Ascending aorta (tissue), 2 donors: ENCODE results near the gene CD200. TPM values are rescaled to one million over a fixed set of nuclear protein-coding genes. Genes with fewer than 3 reads are reported as not detected.

Experiments used
- DNase-seq, 2 donors: peaks; one replicate each; pipeline ENCODE4 v3.0.0-alpha.2; 2019; ENCODE audit warnings: low spot score in 2 of 2
- H3K27ac ChIP-seq, 2 donors: fragments of 200-600 bp; sonication (generic); one replicate each; pipeline ENCODE4 v1.5.1; 2016 to 2017; ENCODE audit warnings: mild to moderate bottlenecking in 1 of 2
- H3K27me3 ChIP-seq: fragments of 200-600 bp; sonication (generic); one replicate; pipeline ENCODE4 v1.5.1; 2017
- H3K36me3 ChIP-seq, 2 donors: fragments of 200-600 bp; sonication (generic); one replicate each; pipeline ENCODE4 v1.5.1; 2016
- H3K4me1 ChIP-seq, 2 donors: fragments of 200-600 bp; sonication (generic); one replicate each; pipeline ENCODE4 v1.5.1; 2016 to 2017; ENCODE audit warnings: mild to moderate bottlenecking in 1 of 2
- H3K4me3 ChIP-seq, 2 donors: fragments of 200-600 bp; sonication (generic); one replicate each; pipeline ENCODE4 v1.5.1; 2016 to 2017; ENCODE audit warnings: mild to moderate bottlenecking in 1 of 2
- H3K9me3 ChIP-seq, 2 donors: fragments of 200-600 bp; sonication (generic); one replicate each; pipeline ENCODE4 v1.5.1; 2016
- intact Hi-C: fragments of 100-400 bp; cut with DNase I; formaldehyde crosslinking; loops from one replicate; pipeline ENCODE4 v1.15.1; 2023
- total RNA-seq: library from RNA; depleted of rRNA; stranded (reverse); fragments of >200 nt; gene quantifications from one replicate; pipeline ENCODE4 v1.1.0, GENCODE V29; 2016
- TF ChIP-seq, protein P1 (sequence below), 3 experiments: fragments of 200-600 bp in 2 of 3; fragments of 450-650 bp in 1 of 3; sonication (generic) in 2 of 3; IDR thresholded peaks; one replicate each; pipeline ENCODE4 v1.5.1; 2016 to 2019; ENCODE audit warnings: antibody characterized with exemption in 3 of 3, mild to moderate bottlenecking in 1 of 3, moderate library complexity in 1 of 3

CD200 gene
- total RNA-seq, 1 donor from 2014 or later: 3.6 TPM

DNA sequence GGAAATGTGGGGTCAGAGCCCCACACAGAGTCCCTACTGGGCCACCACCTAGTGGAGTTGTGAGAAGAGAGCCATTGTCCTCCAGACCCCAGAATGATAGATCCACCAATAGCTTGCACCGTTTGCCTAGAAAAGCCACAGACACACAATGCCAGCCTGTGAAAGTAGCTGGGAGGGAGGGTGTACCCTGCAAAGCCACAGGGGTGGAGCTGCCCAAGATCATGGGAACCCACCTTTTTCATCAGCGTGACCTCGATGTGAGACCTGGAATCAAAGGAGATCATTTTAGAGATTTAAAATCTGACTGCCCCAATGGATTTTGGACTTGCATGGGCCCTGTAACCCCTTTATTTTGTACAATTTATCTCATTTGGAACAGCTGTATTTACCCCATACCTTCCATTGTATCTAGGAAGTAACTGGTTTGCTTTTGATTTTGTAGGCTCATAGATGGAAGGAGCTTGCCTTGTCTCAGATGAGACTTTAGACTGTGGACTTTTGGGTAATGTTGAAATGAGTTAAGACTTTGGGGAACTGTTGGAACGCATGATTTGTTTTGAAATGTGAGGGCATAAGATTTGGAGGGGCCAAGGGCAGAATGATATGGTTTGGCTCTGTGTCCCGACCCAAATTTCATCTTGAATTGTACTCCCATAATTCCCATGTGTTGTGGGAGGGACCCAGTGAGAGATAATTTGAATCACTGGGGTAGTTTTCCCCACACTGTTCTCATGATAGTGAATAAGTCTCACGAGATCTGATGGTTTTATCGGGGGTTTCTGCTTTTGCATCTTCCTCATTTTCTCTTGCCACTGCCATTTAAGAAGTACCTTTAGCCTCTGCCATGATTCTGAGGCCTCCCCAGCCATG, 49.0 kb downstream of the CD200 start:
- Histone ChIP-seq H3K4me3 (no peak overlapping the region), H3K4me1 (peaks cover 0 to 44% of the 10 kb centered on the region in 2 donors)

DNA sequence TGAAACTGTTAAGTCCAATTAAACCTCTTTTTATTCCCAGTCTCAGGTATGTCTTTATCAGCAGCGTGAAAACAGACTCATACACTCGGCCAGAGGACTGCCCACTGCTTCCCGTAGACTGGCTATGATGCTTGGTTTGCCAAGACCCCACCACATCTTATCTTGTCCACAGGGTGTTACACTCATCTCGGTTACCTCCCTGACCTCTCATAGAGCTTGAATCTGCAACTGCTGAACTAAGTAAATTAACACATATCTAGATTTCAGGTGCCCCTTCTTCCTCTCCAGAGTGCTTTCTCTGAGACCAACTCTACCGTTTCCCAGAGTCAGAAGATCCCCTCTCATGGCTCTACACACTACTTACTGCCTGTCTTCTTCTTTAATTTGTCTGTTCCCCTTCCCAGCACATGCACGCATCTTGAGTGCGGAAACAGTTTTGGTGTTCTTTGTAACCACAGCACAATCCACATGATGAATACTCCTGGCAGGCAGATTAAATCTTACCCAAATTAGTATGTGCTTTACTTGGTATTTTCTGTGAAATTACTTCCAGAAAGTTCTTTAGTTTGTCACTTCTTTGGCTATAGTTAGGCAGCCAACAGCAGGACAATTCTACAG, 49.7 kb downstream of the CD200 start:
- H3K4me3 ChIP-seq: no peak overlapping the region
- peak overlapping the region in 1 of 2 donors; percentile 48 for H3K27ac ChIP-seq
- no peak for DNase-seq
- no peaks in the 10 kb centered on the region for H3K27me3 ChIP-seq
- intact Hi-C loops: no loop called here
- peaks cover 0 to 37% of the 10 kb centered on the region in 2 donors for H3K4me1 ChIP-seq
- H3K36me3 ChIP-seq: no peaks in the 10 kb centered on the region
- H3K9me3 ChIP-seq: no peaks in the 10 kb centered on the region
- TF ChIP-seq, protein P1, sequence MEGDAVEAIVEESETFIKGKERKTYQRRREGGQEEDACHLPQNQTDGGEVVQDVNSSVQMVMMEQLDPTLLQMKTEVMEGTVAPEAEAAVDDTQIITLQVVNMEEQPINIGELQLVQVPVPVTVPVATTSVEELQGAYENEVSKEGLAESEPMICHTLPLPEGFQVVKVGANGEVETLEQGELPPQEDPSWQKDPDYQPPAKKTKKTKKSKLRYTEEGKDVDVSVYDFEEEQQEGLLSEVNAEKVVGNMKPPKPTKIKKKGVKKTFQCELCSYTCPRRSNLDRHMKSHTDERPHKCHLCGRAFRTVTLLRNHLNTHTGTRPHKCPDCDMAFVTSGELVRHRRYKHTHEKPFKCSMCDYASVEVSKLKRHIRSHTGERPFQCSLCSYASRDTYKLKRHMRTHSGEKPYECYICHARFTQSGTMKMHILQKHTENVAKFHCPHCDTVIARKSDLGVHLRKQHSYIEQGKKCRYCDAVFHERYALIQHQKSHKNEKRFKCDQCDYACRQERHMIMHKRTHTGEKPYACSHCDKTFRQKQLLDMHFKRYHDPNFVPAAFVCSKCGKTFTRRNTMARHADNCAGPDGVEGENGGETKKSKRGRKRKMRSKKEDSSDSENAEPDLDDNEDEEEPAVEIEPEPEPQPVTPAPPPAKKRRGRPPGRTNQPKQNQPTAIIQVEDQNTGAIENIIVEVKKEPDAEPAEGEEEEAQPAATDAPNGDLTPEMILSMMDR (IDR thresholded peaks at IDR 0.05): no peak

More for the DNA sequence above, 49.0 kb downstream of the CD200 start:
- Histone ChIP-seq H3K9me3 (no peaks in the 10 kb centered on the region), H3K27ac (no peak overlapping the region), H3K36me3 (no peaks in the 10 kb centered on the region), H3K27me3 (no peaks in the 10 kb centered on the region)
- intact Hi-C loops: no loop called here
- TF ChIP-seq, protein P1 (IDR thresholded peaks at IDR 0.05): no peak
- no peak for DNase-seq

DNA sequence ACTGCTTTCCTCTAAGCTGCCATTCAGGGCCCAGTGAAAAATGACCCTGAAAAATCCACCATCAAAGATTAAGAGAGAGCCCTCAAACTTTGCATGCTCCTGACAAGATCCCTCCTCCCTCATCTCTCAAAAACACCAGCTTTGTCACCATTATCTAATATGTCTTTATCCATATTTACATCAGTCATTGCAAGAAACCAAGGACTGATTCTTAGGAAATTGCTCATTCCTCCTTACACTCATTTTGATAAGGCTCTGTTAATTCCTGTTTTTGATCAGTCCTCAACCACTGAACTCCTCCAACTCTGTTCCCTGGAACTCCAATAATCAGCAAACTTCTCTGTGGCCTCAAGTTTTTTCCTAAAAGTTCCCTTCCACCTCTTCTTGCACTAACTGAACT, 51.8 kb downstream of the CD200 start:
- H3K9me3 ChIP-seq: no peaks in the 10 kb centered on the region
- TF ChIP-seq, protein P1 (IDR thresholded peaks at IDR 0.05): no peak
- H3K36me3 ChIP-seq: no peaks in the 10 kb centered on the region
- no peaks in the 10 kb centered on the region for H3K27me3 ChIP-seq
- no peak overlapping the region for H3K4me3 ChIP-seq
- peaks cover 0 to 16% of the 10 kb centered on the region in 2 donors for H3K4me1 ChIP-seq
- no peak for DNase-seq
- intact Hi-C loops: no loop called here
- H3K27ac ChIP-seq: no peak overlapping the region

DNA sequence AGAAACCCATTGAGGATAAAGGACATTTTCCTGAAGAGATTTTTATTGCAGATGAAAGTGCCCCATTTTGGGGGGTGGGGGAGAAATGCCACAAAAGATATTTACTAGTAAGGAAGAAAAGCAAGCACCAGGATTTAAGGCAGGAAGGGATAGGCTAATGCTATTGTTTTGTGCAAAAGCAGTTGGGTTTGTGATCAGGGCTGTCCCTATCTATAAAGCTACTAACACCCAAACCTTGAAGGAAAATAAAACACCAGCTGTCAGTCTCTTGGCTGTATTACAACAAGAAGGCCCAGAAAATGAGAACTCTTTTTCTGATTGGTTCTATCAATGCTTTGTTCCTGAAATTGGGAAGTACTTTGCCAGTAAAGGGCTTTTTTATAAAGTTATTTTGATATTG, 56.0 kb downstream of the CD200 start:
- H3K27ac ChIP-seq: no peak overlapping the region

DNA sequence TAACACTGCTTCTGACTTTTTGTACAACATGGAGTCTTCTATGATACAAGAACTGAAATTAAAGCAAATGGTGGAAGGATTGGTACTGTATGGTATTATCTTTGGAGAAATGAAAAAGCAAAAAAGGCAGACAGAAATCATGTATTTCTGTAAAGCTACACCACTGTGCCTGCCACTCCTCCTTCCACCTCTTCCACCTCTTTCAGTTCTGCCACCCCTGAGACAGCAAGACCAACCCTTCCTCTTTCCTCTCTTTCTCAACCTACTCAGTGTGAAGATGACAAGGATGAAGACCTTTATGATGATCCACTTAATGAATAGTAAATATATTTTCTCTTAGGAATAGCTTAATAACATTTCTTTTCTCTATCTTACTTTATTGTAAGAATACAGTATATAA, 57.0 kb downstream of the CD200 start:
- Histone ChIP-seq H3K9me3 (no peaks in the 10 kb centered on the region), H3K36me3 (no peaks in the 10 kb centered on the region), H3K4me1 (peaks cover 4 to 15% of the 10 kb centered on the region in 2 donors), H3K27ac (peak overlapping the region; percentile 1 to 92), H3K27me3 (no peaks in the 10 kb centered on the region), H3K4me3 (no peak overlapping the region)
- intact Hi-C loops: no loop called here
- TF ChIP-seq, protein P1 (IDR thresholded peaks at IDR 0.05): no peak
- DNase-seq: no peak

More for the DNA sequence above, 56.0 kb downstream of the CD200 start:
- no peaks in the 10 kb centered on the region for H3K36me3 ChIP-seq
- H3K9me3 ChIP-seq: no peaks in the 10 kb centered on the region
- H3K4me3 ChIP-seq: no peak overlapping the region
- TF ChIP-seq, protein P1 (IDR thresholded peaks at IDR 0.05): no peak
- intact Hi-C loops: no loop called here
- no peak for DNase-seq
- H3K4me1 ChIP-seq: peaks cover 4 to 13% of the 10 kb centered on the region in 2 donors
- H3K27me3 ChIP-seq: no peaks in the 10 kb centered on the region
